ENCODE results near the gene FRMPD4. TPM values are rescaled to one million over a fixed set of nuclear protein-coding genes. Genes with fewer than 3 reads are reported as not detected.

FRMPD4 gene
- total and polyA plus RNA-seq, 2 experiments from 2014 or later: 0.19 to 0.80 TPM

DNA sequence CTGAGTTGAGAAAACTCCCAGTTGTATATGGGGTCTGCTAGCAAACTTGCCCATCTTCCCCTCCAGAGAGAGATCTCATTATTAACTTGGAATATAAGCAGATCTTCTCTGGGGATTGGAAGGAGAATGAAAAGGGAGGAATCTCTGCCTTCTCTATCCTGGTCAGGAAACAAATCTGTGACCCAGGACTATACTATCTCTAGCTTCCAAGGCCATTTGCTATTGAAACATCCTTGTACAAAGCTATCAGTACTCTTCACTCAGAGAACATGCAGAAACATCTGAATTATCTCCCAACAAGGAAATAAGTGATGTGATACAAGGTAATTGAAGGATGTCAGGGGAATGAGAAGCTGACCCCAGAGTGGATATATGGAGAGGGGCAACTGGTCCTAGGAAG lies 183.8 kb downstream of the FRMPD4 start:
- no peak overlapping the region for H3K27ac ChIP-seq (ENCODE audit: low read depth)
- H3K36me3 ChIP-seq (ENCODE audit: insufficient read depth): no peaks in the 10 kb centered on the region
- Mint-ChIP-seq H3K4me3 (no peak overlapping the region), H3K36me3 (ENCODE audit: low read depth) (no peaks in the 10 kb centered on the region), H3K27me3 (ENCODE audit: insufficient read depth, low read depth, poor library complexity) (no peaks in the 10 kb centered on the region), H3K4me1 (peaks cover 12% of the 10 kb centered on the region), H3K9me3 (no peaks in the 10 kb centered on the region; the same call in 2 of the 3 replicates), H3K27ac (no peak overlapping the region)
- no peaks in the 10 kb centered on the region for H3K79me2 ChIP-seq (replicated peaks; ENCODE audit: insufficient read depth)
- H3K27me3 ChIP-seq (ENCODE audit: insufficient read depth): no peaks in the 10 kb centered on the region
- ATAC-seq: no peak
- H3F3A ChIP-seq (replicated peaks; ENCODE audit: low read depth): no peaks in the 10 kb centered on the region
- peaks cover 11% of the 10 kb centered on the region; the same call in 1 of the 2 replicates for H3K4me1 ChIP-seq (ENCODE audit: insufficient read depth)
- no peak for TF ChIP-seq ZNF114 (CRISPR knock-in tag; IDR thresholded peaks at IDR 0.05)
- TF ChIP-seq POLR2AphosphoS5 (IDR thresholded peaks at IDR 0.05; ENCODE audit: low read depth): no peak
- TF ChIP-seq EZH2phosphoT487 (IDR thresholded peaks at IDR 0.05; ENCODE audit: unreplicated experiment): no peak
- TF ChIP-seq, protein P1, sequence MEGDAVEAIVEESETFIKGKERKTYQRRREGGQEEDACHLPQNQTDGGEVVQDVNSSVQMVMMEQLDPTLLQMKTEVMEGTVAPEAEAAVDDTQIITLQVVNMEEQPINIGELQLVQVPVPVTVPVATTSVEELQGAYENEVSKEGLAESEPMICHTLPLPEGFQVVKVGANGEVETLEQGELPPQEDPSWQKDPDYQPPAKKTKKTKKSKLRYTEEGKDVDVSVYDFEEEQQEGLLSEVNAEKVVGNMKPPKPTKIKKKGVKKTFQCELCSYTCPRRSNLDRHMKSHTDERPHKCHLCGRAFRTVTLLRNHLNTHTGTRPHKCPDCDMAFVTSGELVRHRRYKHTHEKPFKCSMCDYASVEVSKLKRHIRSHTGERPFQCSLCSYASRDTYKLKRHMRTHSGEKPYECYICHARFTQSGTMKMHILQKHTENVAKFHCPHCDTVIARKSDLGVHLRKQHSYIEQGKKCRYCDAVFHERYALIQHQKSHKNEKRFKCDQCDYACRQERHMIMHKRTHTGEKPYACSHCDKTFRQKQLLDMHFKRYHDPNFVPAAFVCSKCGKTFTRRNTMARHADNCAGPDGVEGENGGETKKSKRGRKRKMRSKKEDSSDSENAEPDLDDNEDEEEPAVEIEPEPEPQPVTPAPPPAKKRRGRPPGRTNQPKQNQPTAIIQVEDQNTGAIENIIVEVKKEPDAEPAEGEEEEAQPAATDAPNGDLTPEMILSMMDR (conservative IDR thresholded peaks at IDR 0.05; ENCODE audit: low read depth in 2 of 2): no peak
- no peak overlapping the region for H3K4me2 ChIP-seq
- no peaks in the 10 kb centered on the region for H4K20me1 ChIP-seq (replicated peaks; ENCODE audit: insufficient read depth)
- no peak overlapping the region for H2AFZ ChIP-seq
- H3K4me3 ChIP-seq: no peak overlapping the region
- no peak for DNase-seq (ENCODE audit: low spot score)
- H3K9me2 ChIP-seq (ENCODE audit: insufficient read depth): no peaks in the 10 kb centered on the region

DNA sequence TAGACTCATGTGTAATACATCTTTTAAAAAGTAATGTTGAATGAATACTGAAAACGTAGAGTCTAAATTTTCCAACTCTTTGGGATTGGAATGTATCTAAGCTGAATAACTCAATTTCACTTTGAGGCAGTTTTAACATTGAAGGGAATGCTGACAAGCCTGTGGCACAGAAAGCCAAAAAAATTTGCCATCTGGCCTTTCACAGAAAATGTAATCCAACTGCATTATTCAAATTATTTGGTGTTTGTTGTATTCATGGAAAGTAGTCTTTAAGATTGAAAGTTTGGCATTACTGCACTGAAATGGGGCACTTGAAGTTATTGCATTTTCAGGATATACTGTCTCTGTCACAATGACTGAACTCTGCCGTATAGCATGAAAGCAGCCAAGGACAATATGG lies 186.9 kb downstream of the FRMPD4 start:
- Histone ChIP-seq H3K27me3 (ENCODE audit: insufficient read depth) (no peaks in the 10 kb centered on the region), H3K9me2 (ENCODE audit: insufficient read depth) (no peaks in the 10 kb centered on the region), H3K4me2 (no peak overlapping the region), H2AFZ (no peak overlapping the region), H3F3A (replicated peaks; ENCODE audit: low read depth) (no peaks in the 10 kb centered on the region), H3K4me3 (no peak overlapping the region), H4K20me1 (replicated peaks; ENCODE audit: insufficient read depth) (no peaks in the 10 kb centered on the region), H3K27ac (ENCODE audit: low read depth) (no peak overlapping the region), H3K36me3 (ENCODE audit: insufficient read depth) (no peaks in the 10 kb centered on the region), H3K79me2 (replicated peaks; ENCODE audit: insufficient read depth) (no peaks in the 10 kb centered on the region), H3K4me1 (ENCODE audit: insufficient read depth) (0 out of 2 replicates have a peak, but pooled peaks cover 3% of the 10 kb centered on the region)
- Mint-ChIP-seq H3K9me3 (no peaks in the 10 kb centered on the region; the same call in 2 of the 3 replicates), H3K4me3 (no peak overlapping the region), H3K27ac (no peak overlapping the region), H3K36me3 (ENCODE audit: low read depth) (no peaks in the 10 kb centered on the region), H3K4me1 (peaks cover 4% of the 10 kb centered on the region; the same call in 2 of the 3 replicates), H3K27me3 (ENCODE audit: insufficient read depth, low read depth, poor library complexity) (no peaks in the 10 kb centered on the region)
- ATAC-seq (no peak), DNase-seq (ENCODE audit: low spot score) (no peak)
- TF ChIP-seq EZH2 (IDR thresholded peaks at IDR 0.05; ENCODE audit: low read depth, unreplicated experiment) (no peak), ZNF114 (CRISPR knock-in tag; IDR thresholded peaks at IDR 0.05) (no peak), NANOG (IDR thresholded peaks at IDR 0.05; ENCODE audit: borderline replicate concordance) (no peak), JUNB (IDR thresholded peaks at IDR 0.05; ENCODE audit: unreplicated experiment) (no peak), EZH2phosphoT487 (IDR thresholded peaks at IDR 0.05; ENCODE audit: unreplicated experiment) (no peak), ZNF331 (CRISPR knock-in tag; IDR thresholded peaks at IDR 0.05; ENCODE audit: low read depth) (no peak), POLR2AphosphoS5 (IDR thresholded peaks at IDR 0.05; ENCODE audit: low read depth) (no peak), STAT1 (IDR thresholded peaks at IDR 0.05; ENCODE audit: unreplicated experiment) (no peak)
- TF ChIP-seq, protein P2, sequence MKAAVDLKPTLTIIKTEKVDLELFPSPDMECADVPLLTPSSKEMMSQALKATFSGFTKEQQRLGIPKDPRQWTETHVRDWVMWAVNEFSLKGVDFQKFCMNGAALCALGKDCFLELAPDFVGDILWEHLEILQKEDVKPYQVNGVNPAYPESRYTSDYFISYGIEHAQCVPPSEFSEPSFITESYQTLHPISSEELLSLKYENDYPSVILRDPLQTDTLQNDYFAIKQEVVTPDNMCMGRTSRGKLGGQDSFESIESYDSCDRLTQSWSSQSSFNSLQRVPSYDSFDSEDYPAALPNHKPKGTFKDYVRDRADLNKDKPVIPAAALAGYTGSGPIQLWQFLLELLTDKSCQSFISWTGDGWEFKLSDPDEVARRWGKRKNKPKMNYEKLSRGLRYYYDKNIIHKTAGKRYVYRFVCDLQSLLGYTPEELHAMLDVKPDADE (IDR thresholded peaks at IDR 0.05): no peak
- TF ChIP-seq, protein P3, sequence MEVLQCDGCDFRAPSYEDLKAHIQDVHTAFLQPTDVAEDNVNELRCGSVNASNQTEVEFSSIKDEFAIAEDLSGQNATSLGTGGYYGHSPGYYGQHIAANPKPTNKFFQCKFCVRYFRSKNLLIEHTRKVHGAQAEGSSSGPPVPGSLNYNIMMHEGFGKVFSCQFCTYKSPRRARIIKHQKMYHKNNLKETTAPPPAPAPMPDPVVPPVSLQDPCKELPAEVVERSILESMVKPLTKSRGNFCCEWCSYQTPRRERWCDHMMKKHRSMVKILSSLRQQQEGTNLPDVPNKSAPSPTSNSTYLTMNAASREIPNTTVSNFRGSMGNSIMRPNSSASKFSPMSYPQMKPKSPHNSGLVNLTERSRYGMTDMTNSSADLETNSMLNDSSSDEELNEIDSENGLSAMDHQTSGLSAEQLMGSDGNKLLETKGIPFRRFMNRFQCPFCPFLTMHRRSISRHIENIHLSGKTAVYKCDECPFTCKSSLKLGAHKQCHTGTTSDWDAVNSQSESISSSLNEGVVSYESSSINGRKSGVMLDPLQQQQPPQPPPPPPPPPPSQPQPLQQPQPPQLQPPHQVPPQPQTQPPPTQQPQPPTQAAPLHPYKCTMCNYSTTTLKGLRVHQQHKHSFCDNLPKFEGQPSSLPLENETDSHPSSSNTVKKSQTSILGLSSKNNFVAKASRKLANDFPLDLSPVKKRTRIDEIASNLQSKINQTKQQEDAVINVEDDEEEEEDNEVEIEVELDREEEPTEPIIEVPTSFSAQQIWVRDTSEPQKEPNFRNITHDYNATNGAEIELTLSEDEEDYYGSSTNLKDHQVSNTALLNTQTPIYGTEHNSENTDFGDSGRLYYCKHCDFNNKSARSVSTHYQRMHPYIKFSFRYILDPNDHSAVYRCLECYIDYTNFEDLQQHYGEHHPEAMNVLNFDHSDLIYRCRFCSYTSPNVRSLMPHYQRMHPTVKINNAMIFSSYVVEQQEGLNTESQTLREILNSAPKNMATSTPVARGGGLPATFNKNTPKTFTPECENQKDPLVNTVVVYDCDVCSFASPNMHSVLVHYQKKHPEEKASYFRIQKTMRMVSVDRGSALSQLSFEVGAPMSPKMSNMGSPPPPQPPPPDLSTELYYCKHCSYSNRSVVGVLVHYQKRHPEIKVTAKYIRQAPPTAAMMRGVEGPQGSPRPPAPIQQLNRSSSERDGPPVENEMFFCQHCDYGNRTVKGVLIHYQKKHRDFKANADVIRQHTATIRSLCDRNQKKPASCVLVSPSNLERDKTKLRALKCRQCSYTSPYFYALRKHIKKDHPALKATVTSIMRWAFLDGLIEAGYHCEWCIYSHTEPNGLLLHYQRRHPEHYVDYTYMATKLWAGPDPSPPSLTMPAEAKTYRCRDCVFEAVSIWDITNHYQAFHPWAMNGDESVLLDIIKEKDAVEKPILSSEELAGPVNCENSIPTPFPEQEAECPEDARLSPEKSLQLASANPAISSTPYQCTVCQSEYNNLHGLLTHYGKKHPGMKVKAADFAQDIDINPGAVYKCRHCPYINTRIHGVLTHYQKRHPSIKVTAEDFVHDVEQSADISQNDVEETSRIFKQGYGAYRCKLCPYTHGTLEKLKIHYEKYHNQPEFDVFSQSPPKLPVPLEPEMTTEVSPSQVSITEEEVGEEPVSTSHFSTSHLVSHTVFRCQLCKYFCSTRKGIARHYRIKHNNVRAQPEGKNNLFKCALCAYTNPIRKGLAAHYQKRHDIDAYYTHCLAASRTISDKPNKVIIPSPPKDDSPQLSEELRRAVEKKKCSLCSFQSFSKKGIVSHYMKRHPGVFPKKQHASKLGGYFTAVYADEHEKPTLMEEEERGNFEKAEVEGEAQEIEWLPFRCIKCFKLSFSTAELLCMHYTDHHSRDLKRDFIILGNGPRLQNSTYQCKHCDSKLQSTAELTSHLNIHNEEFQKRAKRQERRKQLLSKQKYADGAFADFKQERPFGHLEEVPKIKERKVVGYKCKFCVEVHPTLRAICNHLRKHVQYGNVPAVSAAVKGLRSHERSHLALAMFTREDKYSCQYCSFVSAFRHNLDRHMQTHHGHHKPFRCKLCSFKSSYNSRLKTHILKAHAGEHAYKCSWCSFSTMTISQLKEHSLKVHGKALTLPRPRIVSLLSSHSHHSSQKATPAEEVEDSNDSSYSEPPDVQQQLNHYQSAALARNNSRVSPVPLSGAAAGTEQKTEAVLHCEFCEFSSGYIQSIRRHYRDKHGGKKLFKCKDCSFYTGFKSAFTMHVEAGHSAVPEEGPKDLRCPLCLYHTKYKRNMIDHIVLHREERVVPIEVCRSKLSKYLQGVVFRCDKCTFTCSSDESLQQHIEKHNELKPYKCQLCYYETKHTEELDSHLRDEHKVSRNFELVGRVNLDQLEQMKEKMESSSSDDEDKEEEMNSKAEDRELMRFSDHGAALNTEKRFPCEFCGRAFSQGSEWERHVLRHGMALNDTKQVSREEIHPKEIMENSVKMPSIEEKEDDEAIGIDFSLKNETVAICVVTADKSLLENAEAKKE (CRISPR knock-in tag; IDR thresholded peaks at IDR 0.05): no peak

Measured in GM23338 (cell line).